Kidney epithelial cell (primary cell): ENCODE results near the gene PIWIL4. TPM values are rescaled to one million over a fixed set of nuclear protein-coding genes. Genes with fewer than 3 reads are reported as not detected.

ENCODE experiments used
- DNase-seq: peaks from one replicate; pipeline ENCODE4 v3.0.0-alpha.2; 2010; ENCODE audit warnings: low read depth
- H3K27me3 ChIP-seq: 2 replicates; pipeline ENCODE4 v1.6.0; 2011; ENCODE audit warnings: low read length; ENCODE audit not compliant: control insufficient read depth, insufficient read depth
- H3K36me3 ChIP-seq: 2 replicates; pipeline ENCODE4 v1.5.1; 2011; ENCODE audit warnings: low read length; ENCODE audit not compliant: control insufficient read depth, insufficient read depth
- H3K4me3 ChIP-seq: 2 replicates; pipeline ENCODE4 v1.5.1; 2011; ENCODE audit warnings: low read depth, mild to moderate bottlenecking, control low read depth, low read length
- total RNA-seq: library from RNA; depleted of rRNA; stranded (reverse); fragments of >200 nt; gene quantifications from 2 replicates; pipeline ENCODE4 v1.2.3, GENCODE V29; 2015
- TF ChIP-seq, protein P1 (sequence below): IDR thresholded peaks from 2 replicates; pipeline ENCODE4 v1.5.1; 2011; ENCODE audit warnings: mild to moderate bottlenecking, moderate library complexity, low read length, control low read depth, inconsistent platforms; ENCODE audit not compliant: insufficient read depth, poor library complexity, severe bottlenecking

The PIWIL4 gene
- total RNA-seq, 1 donor from 2014 or later: 3.7 TPM

DNA sequence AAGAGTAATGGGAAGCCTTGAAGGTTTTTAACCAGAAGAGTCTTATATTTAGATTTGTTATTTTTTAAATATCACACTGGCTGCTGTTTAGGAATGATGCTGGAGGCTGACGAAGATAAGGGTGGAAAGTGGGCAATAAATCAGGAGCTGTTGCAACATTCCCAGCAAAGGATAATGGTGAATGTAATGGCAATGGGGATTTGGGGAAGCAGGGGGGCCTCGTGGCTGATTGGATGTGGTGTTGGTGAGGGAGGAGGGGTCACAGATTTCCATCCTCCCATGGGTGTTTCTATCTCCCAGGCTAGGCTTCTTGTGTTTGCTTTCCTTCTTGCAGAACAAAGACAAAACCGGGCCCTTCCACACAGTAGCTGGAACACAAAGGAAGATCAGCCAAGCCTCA lies 80.8 kb downstream of the PIWIL4 start:
- Histone ChIP-seq H3K27me3 (no peaks in the 10 kb centered on the region), H3K36me3 (no peaks in the 10 kb centered on the region), H3K4me3 (no peak overlapping the region)
- TF ChIP-seq, protein P1, sequence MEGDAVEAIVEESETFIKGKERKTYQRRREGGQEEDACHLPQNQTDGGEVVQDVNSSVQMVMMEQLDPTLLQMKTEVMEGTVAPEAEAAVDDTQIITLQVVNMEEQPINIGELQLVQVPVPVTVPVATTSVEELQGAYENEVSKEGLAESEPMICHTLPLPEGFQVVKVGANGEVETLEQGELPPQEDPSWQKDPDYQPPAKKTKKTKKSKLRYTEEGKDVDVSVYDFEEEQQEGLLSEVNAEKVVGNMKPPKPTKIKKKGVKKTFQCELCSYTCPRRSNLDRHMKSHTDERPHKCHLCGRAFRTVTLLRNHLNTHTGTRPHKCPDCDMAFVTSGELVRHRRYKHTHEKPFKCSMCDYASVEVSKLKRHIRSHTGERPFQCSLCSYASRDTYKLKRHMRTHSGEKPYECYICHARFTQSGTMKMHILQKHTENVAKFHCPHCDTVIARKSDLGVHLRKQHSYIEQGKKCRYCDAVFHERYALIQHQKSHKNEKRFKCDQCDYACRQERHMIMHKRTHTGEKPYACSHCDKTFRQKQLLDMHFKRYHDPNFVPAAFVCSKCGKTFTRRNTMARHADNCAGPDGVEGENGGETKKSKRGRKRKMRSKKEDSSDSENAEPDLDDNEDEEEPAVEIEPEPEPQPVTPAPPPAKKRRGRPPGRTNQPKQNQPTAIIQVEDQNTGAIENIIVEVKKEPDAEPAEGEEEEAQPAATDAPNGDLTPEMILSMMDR: no peak
- no peak for DNase-seq

DNA sequence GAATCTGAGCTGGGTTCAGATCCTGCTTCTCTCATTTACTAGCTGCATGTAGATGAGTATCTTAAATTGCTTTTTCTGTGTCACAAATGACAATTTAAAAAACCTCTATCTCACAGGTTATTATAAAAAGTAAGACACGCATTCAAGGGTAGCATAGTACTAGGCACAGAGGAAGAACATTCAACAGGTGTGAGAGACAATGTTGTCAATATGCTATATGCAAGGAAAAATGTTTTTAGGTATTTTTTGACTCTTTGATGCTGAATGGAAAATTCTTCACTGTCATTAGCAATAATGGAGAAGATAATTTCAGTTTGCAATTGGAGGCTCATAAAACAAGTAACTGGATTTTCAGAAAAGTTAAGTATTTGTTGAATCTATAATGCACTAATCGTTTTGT lies 81.6 kb downstream of the PIWIL4 start:
- no peaks in the 10 kb centered on the region for H3K27me3 ChIP-seq
- H3K36me3 ChIP-seq: no peaks in the 10 kb centered on the region
- TF ChIP-seq, protein P1: no peak
- no peak overlapping the region for H3K4me3 ChIP-seq
- no peak for DNase-seq

DNA sequence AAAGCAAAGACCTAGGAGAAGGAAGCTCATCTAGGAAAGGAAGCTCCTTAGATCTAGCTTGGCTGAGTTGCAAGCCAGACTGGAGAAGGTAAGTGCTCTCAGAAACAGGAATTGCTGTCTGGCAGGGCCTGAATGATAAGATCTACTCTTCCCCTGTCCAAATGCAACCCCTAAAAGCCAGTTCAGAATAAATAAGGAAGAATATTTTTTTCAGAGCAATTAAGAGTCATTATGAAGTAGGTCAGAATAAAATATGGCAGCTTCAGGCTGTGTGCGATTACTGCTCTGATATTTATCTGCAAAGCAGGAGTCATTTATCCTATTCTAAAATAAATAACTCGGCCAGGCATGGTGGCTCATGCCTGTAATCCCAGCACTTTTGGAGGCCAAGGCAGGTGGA lies 82.1 kb downstream of the PIWIL4 start:
- TF ChIP-seq, protein P1: no peak
- no peak for DNase-seq

DNA sequence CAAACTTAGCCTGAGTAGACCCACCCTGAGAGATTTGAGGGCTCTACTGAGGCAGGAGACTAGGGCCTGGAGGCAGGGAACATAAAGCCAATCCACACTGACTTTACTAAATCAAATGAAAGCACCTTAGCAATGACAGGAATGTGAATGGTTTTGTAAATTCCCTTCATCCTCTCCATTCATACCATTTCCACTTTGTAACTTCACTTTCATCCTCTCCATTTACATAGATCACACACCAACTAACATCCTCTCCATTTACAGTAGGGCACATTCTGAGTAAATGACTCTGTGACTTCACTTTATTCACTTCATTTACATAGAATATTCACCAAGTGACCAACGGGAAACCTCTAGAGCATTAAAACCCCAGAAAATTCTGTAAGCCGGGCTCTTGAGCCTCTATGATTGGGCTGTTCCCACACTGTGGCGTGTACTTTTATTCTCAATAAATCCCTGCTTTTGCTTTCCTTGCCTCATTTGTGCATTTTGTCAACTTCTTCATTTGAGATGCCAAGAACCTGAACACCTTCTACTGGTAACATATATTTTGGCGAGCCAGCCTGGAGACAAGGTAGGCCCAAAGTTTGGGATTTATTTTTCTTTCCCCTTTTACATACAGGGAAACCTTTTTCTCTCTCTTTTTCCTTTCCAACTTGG lies 82.9 kb downstream of the PIWIL4 start:
- no peak for DNase-seq
- no peaks in the 10 kb centered on the region for H3K36me3 ChIP-seq
- H3K4me3 ChIP-seq: no peak overlapping the region
- H3K27me3 ChIP-seq: no peaks in the 10 kb centered on the region
- TF ChIP-seq, protein P1: no peak

More for the DNA sequence above, 82.1 kb downstream of the PIWIL4 start:
- no peaks in the 10 kb centered on the region for H3K27me3 ChIP-seq
- no peaks in the 10 kb centered on the region for H3K36me3 ChIP-seq
- no peak overlapping the region for H3K4me3 ChIP-seq

DNA sequence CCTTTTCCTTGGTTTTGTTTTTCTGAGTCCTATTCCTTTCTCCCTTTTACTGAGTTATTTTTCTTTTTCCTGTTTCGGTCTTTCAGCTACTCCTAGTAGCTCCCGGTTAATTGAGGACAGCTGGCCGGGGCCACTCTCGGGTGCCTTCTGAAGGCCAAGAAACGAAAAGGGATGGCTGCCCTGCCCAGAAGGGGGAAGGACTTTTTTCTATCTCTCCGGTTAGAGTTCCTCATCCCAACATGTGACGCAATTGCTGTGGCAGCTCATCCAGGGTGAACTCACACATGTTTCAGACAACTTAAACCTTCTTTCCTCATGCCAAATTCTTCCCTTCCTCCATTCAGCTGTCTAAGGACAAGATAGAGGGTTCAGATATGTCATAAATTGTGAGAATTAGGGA lies 83.6 kb downstream of the PIWIL4 start:
- Histone ChIP-seq H3K36me3 (no peaks in the 10 kb centered on the region), H3K4me3 (no peak overlapping the region), H3K27me3 (no peaks in the 10 kb centered on the region)
- no peak for DNase-seq
- TF ChIP-seq, protein P1: no peak

DNA sequence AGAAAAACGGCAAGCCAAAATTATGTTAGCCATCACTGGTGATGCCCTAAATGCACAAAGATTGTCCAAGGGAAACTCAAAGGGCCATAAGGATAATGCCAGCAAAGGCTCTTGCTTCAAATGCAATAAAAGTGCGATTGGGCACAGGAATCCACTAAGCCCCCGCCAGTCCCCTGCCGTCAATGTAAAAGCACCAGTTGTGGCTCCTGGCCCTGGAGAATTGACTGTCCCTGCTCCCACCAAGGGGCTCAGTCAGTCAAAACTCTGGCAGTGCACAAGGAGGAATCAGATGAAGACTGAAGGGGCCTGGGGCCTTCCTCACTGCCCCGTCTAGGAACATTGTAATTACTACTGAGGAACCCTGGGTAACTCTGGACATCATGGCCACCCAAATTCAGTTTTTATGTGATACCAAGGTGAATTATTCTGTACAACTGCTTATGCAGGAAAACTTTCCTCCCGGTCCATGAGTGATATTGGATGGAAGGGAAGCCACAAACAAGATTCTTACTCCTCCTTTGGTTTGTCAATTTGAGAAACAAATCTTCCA lies 85.6 kb downstream of the PIWIL4 start:
- no peak for DNase-seq
- Histone ChIP-seq H3K36me3 (no peaks in the 10 kb centered on the region), H3K4me3 (no peak overlapping the region), H3K27me3 (no peaks in the 10 kb centered on the region)
- TF ChIP-seq, protein P1: no peak
